ENCODE results near the gene CASP5.
"Not testable (repeated sequence)": the region's sequence is repeated elsewhere in the genome, so short reads cannot be mapped to it uniquely, and the experiment has no call there.

The CASP5 gene

DNA sequence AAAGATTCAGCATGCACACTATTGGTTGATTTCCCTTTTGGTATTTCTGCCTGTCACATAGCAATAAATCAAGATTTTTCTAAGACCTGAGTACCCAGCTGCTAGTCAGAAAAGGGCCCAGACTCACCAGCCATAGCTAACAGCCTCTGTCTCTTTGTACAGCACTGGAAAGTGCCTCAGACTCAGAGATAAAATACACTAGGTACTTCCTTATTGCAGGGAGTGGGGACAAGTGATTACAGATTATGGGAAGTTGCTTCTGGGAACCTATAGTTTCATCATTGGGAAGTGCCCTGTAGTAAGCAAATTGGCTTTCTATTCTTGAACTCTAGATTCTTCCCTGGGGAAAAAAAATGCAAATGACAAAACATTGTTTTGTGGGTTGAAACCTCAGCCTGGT, at the start of gene CASP5:
CASP5 (minus strand) TSS at position 166 of the 400 bp plus-strand sequence; CDS start at position 134, 32 bp downstream.
- Histone ChIP-seq H3K27me3 (no peaks in the 10 kb centered on the region), H3K36me3 (peaks cover 40% of the 10 kb centered on the region), H3K9me3 (no peaks in the 10 kb centered on the region), H3K4me3 (ENCODE audit: low read depth in 1 of 2, low read length in 1 of 2) (peak within 1 kb of the TSS in 1 of 2 experiments; percentile 65), H3K27ac (peak within 1 kb of the TSS; percentile 48), H3K4me1 (ENCODE audit: control insufficient read depth in 1 of 2, insufficient read depth in 1 of 2, low read depth in 1 of 2, low read length in 1 of 2) (peaks cover 19 to 20% of the 10 kb centered on the region in 2 experiments)
- TF ChIP-seq, protein P1, sequence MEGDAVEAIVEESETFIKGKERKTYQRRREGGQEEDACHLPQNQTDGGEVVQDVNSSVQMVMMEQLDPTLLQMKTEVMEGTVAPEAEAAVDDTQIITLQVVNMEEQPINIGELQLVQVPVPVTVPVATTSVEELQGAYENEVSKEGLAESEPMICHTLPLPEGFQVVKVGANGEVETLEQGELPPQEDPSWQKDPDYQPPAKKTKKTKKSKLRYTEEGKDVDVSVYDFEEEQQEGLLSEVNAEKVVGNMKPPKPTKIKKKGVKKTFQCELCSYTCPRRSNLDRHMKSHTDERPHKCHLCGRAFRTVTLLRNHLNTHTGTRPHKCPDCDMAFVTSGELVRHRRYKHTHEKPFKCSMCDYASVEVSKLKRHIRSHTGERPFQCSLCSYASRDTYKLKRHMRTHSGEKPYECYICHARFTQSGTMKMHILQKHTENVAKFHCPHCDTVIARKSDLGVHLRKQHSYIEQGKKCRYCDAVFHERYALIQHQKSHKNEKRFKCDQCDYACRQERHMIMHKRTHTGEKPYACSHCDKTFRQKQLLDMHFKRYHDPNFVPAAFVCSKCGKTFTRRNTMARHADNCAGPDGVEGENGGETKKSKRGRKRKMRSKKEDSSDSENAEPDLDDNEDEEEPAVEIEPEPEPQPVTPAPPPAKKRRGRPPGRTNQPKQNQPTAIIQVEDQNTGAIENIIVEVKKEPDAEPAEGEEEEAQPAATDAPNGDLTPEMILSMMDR (IDR thresholded peaks at IDR 0.05), result no peak

DNA sequence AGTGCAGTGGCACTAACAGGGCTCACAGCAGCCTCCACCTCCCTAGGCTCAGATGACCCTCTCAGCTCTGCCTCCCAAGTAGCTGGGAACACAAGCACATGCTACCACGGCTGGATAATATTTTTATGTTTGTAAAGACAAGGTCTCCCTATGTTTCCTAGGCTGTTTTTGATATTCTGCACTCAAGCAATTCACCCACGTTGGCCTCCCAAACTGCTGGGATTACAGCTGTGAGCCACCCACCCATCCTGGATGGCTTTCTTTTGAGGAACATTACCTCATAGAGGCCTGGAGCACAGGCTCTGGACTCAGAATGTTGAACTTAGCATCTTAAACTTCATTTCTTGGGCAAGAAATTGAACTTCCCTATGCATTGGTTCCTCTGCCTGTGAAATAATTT, 49.1 kb upstream of the CASP5 start:
- H3K36me3 ChIP-seq; H3K4me3 ChIP-seq (ENCODE audit: low read depth in 1 of 2, low read length in 1 of 2); H3K27ac ChIP-seq; H3K27me3 ChIP-seq; H3K9me3 ChIP-seq: not testable (repeated sequence)
- H3K4me1 ChIP-seq (ENCODE audit: control insufficient read depth in 1 of 2, insufficient read depth in 1 of 2, low read depth in 1 of 2, low read length in 1 of 2), result peaks cover 10 to 11% of the 10 kb centered on the region in 2 experiments

DNA sequence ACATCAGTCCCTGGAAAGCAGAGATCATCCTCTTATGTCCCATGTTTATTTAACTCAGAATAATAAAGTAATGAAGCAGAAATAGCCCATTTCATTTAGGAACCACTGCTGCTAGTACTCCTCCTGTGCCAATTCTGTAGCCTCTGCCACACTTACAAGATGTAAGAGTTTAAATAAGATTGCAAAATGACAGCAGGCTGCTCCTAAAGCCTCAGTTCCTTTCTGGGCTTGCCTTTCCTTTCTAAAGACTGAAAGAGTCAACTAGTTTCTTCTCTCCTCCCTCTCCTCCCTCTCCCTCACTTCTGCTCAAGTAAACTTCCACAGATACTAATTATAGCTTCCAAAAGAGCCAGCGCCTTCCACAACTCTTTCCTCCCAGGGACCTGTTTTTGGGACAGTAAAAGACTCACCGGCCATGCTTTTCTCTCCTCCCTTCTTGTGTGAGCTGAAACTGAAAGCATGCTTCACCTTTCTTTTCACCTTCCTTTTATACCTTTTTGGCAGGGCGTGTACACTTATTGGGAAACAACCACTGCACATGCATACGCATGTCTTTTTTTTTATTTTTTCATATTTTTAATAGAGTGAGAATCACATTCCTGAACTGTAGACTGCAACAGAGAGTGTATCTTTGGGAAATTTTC, 48.2 kb upstream of the CASP5 start:
- H3K27ac ChIP-seq, result peak overlapping the region; percentile 43
- H3K9me3 ChIP-seq, result no peaks in the 10 kb centered on the region
- TF ChIP-seq, protein P1 (IDR thresholded peaks at IDR 0.05), result no peak
- H3K27me3 ChIP-seq, result no peaks in the 10 kb centered on the region
- H3K36me3 ChIP-seq, result no peaks in the 10 kb centered on the region
- no peak overlapping the region for H3K4me3 ChIP-seq (ENCODE audit: low read depth in 1 of 2, low read length in 1 of 2)
- peaks cover 10 to 11% of the 10 kb centered on the region in 2 experiments for H3K4me1 ChIP-seq (ENCODE audit: control insufficient read depth in 1 of 2, insufficient read depth in 1 of 2, low read depth in 1 of 2, low read length in 1 of 2)

DNA sequence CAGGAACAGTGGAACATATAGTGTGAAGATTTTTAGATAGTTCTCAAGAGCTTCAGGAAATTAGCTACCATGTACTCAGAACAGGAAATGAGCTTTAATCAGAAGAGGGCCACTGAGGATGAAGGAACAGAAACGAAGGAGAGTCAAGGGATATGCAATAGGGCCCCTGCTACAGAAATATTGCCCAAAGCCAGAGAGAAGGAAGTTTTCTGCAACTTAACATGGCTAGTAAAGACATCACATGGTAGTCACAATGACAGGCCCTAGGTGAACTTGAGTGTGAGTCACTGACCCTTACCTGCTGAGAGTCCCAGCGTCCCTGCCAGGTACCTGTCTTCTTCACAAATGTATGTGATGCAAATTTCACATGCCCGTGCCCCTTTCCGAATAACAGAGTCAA, 47.3 kb upstream of the CASP5 start:
- H3K4me1 ChIP-seq (ENCODE audit: control insufficient read depth in 1 of 2, insufficient read depth in 1 of 2, low read depth in 1 of 2, low read length in 1 of 2), result peaks cover 10 to 11% of the 10 kb centered on the region in 2 experiments
- H3K9me3 ChIP-seq, result no peaks in the 10 kb centered on the region
- no peak overlapping the region for H3K4me3 ChIP-seq (ENCODE audit: low read depth in 1 of 2, low read length in 1 of 2)
- no peak overlapping the region for H3K27ac ChIP-seq
- H3K27me3 ChIP-seq, result no peaks in the 10 kb centered on the region
- TF ChIP-seq, protein P1 (IDR thresholded peaks at IDR 0.05), result no peak
- H3K36me3 ChIP-seq, result no peaks in the 10 kb centered on the region

DNA sequence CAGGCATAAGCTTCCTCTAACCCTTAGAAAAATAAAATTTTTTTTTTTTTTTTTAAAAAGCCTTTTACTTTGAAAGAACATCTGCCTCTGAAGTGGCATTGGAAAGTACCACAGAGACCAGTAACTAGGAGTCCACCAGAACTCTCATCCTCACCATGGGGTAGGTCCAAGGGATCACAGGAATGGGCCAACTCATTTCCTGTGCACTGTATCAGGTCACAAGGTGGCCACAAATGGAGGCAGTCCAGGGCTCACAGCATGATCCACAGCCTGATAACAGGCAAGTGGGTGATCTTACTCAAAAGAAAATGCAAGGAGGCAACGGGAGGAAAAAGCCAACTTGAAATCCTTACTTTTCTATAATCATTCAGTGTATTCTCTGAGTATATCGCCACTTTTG, 46.8 kb upstream of the CASP5 start:
- H3K4me3 ChIP-seq (ENCODE audit: low read depth in 1 of 2, low read length in 1 of 2); H3K27ac ChIP-seq; H3K36me3 ChIP-seq; H3K27me3 ChIP-seq; H3K9me3 ChIP-seq: not testable (repeated sequence)
- peaks cover 10 to 11% of the 10 kb centered on the region in 2 experiments for H3K4me1 ChIP-seq (ENCODE audit: control insufficient read depth in 1 of 2, insufficient read depth in 1 of 2, low read depth in 1 of 2, low read length in 1 of 2)

DNA sequence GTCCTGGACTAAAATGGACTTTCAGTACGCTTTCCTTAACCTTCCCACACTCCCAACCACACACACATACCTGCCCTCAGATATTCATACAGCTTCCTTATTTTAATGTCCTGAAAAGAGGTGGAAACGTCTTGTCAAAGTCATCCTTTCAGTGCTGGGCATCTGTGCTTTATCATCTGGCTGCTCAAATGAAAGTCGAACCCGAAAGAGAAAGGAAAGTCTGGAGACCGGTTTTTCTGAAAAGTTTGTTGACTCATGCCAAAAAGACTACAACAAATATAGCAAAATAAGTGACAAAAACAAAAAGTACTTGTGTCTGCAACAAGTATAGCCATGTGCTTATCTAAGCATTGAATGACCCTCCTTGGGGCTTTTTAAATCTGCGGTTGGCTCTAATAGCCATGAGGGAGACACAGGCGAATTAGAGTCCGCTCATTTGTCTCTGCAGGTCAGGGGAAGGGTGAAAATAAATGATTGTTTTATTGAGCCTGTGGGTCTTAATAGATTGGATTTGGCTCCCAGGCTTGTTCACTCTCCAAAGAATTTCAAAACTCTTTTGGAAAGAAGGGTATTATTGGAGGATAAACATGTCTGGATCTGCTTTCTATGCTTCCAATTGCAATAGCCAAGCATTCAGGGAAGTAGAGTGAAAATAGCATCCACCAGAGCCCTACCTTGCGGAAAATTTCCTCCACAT, 40.4 kb upstream of the CASP5 start:
- H3K4me1 ChIP-seq (ENCODE audit: control insufficient read depth in 1 of 2, insufficient read depth in 1 of 2, low read depth in 1 of 2, low read length in 1 of 2); H3K27me3 ChIP-seq; H3K4me3 ChIP-seq (ENCODE audit: low read depth in 1 of 2, low read length in 1 of 2); H3K9me3 ChIP-seq; H3K36me3 ChIP-seq; H3K27ac ChIP-seq: not testable (repeated sequence)

DNA sequence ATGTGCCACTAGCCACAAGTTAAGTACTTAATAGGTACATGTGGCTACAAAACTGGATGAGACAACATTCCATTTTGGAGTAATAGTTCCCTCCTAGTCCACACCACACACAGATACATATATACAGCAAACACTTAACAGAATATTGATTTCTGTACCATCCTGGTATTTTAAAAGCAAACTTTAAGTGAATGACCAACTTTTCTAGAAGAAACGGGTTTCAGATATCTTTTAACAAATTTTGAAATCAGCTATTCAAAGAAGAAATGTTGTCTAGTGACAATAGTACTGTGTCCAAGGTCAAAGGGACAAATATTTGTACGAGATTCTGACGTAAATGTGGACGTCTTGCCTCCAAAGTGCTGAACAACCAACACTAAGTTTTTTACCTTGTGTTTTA, 34.5 kb upstream of the CASP5 start:
- Histone ChIP-seq H3K4me3 (ENCODE audit: low read depth in 1 of 2, low read length in 1 of 2) (no peak overlapping the region), H3K4me1 (ENCODE audit: control insufficient read depth in 1 of 2, insufficient read depth in 1 of 2, low read depth in 1 of 2, low read length in 1 of 2) (peaks cover 0 to 4% of the 10 kb centered on the region in 2 experiments), H3K36me3 (no peaks in the 10 kb centered on the region), H3K27me3 (no peaks in the 10 kb centered on the region), H3K9me3 (no peaks in the 10 kb centered on the region), H3K27ac (no peak overlapping the region)
- TF ChIP-seq, protein P1 (IDR thresholded peaks at IDR 0.05), result no peak

Measured in neutrophil (primary cell).